GM18511 (cell line): ENCODE data around the gene TUBA1C.
"Not testable (repeated sequence)": the region's sequence is repeated elsewhere in the genome, so short reads cannot be mapped to it uniquely, and the experiment has no call there.

Experiments used
- ATAC-seq: cut with Tn5 transposase; IDR thresholded peaks from one replicate; pipeline ENCODE4 v1.9.1; 2021; ENCODE audit warnings: mild to moderate bottlenecking, moderate library complexity; ENCODE audit not compliant: unreplicated experiment

TUBA1C gene

GRCh38 chr12:49282740-49283375, 18.0 kb downstream of the TUBA1C start:
- ATAC-seq, result not testable (repeated sequence)

GRCh38 chr12:49283541-49284429, 18.9 kb downstream of the TUBA1C start:
- ATAC-seq, result no peak

- ATAC-seq, result no peak
These were observed 19.8 kb downstream of the TUBA1C start for GRCh38 chr12:49284672-49285071.

GRCh38 chr12:49287876-49288275, 23.0 kb downstream of the TUBA1C start:
- ATAC-seq, result no peak

- no peak for ATAC-seq
These were observed 23.6 kb downstream of the TUBA1C start for GRCh38 chr12:49288412-49288853.

GRCh38 chr12:49288922-49289555, 24.2 kb downstream of the TUBA1C start:
- no peak for ATAC-seq

GRCh38 chr12:49292729-49293055, 27.8 kb downstream of the TUBA1C start:
- ATAC-seq, result no peak

GRCh38 chr12:49293056-49293956, 28.4 kb downstream of the TUBA1C start:
- no peak for ATAC-seq

- no peak for ATAC-seq
These were observed 29.4 kb downstream of the TUBA1C start for GRCh38 chr12:49294086-49294803.

- ATAC-seq, result no peak
These were observed 29.9 kb downstream of the TUBA1C start for GRCh38 chr12:49294804-49295081.

- no peak for ATAC-seq
These were observed 30.4 kb downstream of the TUBA1C start, which contains the start of gene PRPH for GRCh38 chr12:49295082-49295936. Gene PRPH, plus strand, starts transcription at chr12:49295147. Its CDS starts 54 bp downstream, at chr12:49295201.

GRCh38 chr12:49296034-49296835, 31.4 kb downstream of the TUBA1C start:
- no peak for ATAC-seq

GRCh38 chr12:49296836-49297694, 32.2 kb downstream of the TUBA1C start:
- no peak for ATAC-seq

GRCh38 chr12:49297695-49298060, 32.8 kb downstream of the TUBA1C start:
- no peak for ATAC-seq

GRCh38 chr12:49298160-49298559, 33.3 kb downstream of the TUBA1C start:
- ATAC-seq, result no peak

GRCh38 chr12:49301760-49302159, 36.9 kb downstream of the TUBA1C start:
- ATAC-seq, result no peak

- ATAC-seq, result no peak
These were observed 39.3 kb downstream of the TUBA1C start for GRCh38 chr12:49304161-49304560.
